ENCODE results near the gene SAPCD1. TPM values are rescaled to one million over a fixed set of nuclear protein-coding genes. Genes with fewer than 3 reads are reported as not detected.

Gene SAPCD1
- total and polyA plus RNA-seq, 2 donors (not counting 3 experiments of a cell fraction or from before 2014, with no cell fraction given), result 1.6 to 11.7 TPM

GRCh38 chr6:31764198-31764597 lies 1.7 kb downstream of the SAPCD1 start:
- Histone ChIP-seq H3K4me3 (replicated peaks in 1 of 3; ENCODE audit: insufficient read depth in 1 of 3, low read depth in 1 of 3, low read length in 3 of 3) (no peak overlapping the region), H3K9me3 (replicated peaks; ENCODE audit: control insufficient read depth, insufficient read depth, low read length) (no peaks in the 10 kb centered on the region), H3K36me3 (ENCODE audit: control insufficient read depth in 2 of 2, extremely low read depth in 1 of 2, insufficient read depth in 2 of 2, low read length in 2 of 2) (peaks cover 2% of the 10 kb centered on the region in 2 experiments), H3K79me2 (ENCODE audit: control insufficient read depth, insufficient read depth, low read length) (no peaks in the 10 kb centered on the region), H3K9me1 (replicated peaks; ENCODE audit: control insufficient read depth, extremely low read depth, insufficient read depth, low read length) (no peaks in the 10 kb centered on the region), H4K20me1 (replicated peaks; ENCODE audit: control insufficient read depth, extremely low read depth, insufficient read depth, low read length) (no peaks in the 10 kb centered on the region), H3K27me3 (ENCODE audit: control insufficient read depth in 2 of 2, insufficient read depth in 2 of 2, low read length in 2 of 2) (no peaks in the 10 kb centered on the region), H3K4me1 (ENCODE audit: control insufficient read depth, extremely low read depth, insufficient read depth, low read length) (no peaks in the 10 kb centered on the region), H2AFZ (ENCODE audit: low read depth, low read length) (no peak overlapping the region), H3K27ac (ENCODE audit: insufficient read depth, low read depth, low read length) (no peak overlapping the region), H3K9ac (replicated peaks; ENCODE audit: extremely low read depth, insufficient read depth, low read length) (no peak overlapping the region), H3K4me2 (ENCODE audit: insufficient read depth, low read length) (no peak overlapping the region)
- no TSS peak for BruUV-seq (replicated peaks)
- FAIRE-seq, result no peak
- ChIA-PET POLR2A (no interaction called here), CTCF (interaction anchor here (0.5 to 1.1 kb wide), 3 partner anchors 27 to 34 kb away, joined by 3 read pairs; no protein-coding TSS in a partner anchor)
- no peak for DNase-seq (ENCODE audit: low read depth, low spot score)
- intact Hi-C loops (cut with micrococcal nuclease) (no loop called here), dilution Hi-C loops (cut with MboI; ENCODE audit: extremely low pct_ligation_motif_present, low sequenced_read_pairs) (no loop called here)
- no peak for TF ChIP-seq FOS (IDR thresholded peaks at IDR 0.05; ENCODE audit: borderline replicate concordance, insufficient read depth, low read length)
- TF ChIP-seq POLR2AphosphoS5 (IDR thresholded peaks at IDR 0.05; ENCODE audit: insufficient read depth, low read depth, low read length), result no peak
- TF ChIP-seq POLR2A (IDR thresholded peaks at IDR 0.05; ENCODE audit: low read depth, low read length), result no peak
- no peak for TF ChIP-seq EZH2 (IDR thresholded peaks at IDR 0.05; ENCODE audit: borderline replicate concordance, low read depth, low read length, severe bottlenecking)
- TF ChIP-seq GATA2 (IDR thresholded peaks at IDR 0.05; ENCODE audit: insufficient read depth, insufficient read length, low read depth, low read length), result no peak
- no peak for TF ChIP-seq MYC (IDR thresholded peaks at IDR 0.05; ENCODE audit: low read depth, low read length)
- TF ChIP-seq JUN (IDR thresholded peaks at IDR 0.05; ENCODE audit: borderline replicate concordance, insufficient read depth, insufficient read length, low read depth), result no peak

GRCh38 chr6:31765559-31765909 lies 3.1 kb downstream of the SAPCD1 start:
- H3K36me3 ChIP-seq (ENCODE audit: control insufficient read depth in 2 of 2, extremely low read depth in 1 of 2, insufficient read depth in 2 of 2, low read length in 2 of 2), result no peaks in the 10 kb centered on the region
- no peak overlapping the region for H3K4me3 ChIP-seq (replicated peaks in 1 of 3; ENCODE audit: insufficient read depth in 1 of 3, low read depth in 1 of 3, low read length in 3 of 3)
- no peaks in the 10 kb centered on the region for H3K4me1 ChIP-seq (ENCODE audit: control insufficient read depth, extremely low read depth, insufficient read depth, low read length)
- DNase-seq (ENCODE audit: low read depth, low spot score) (no peak), FAIRE-seq (no peak)
- no peaks in the 10 kb centered on the region for H3K27me3 ChIP-seq (ENCODE audit: control insufficient read depth in 2 of 2, insufficient read depth in 2 of 2, low read length in 2 of 2)
- H3K9me3 ChIP-seq (replicated peaks; ENCODE audit: control insufficient read depth, insufficient read depth, low read length), result no peaks in the 10 kb centered on the region
- no peak overlapping the region for H3K27ac ChIP-seq (ENCODE audit: insufficient read depth, low read depth, low read length)
- no peak for TF ChIP-seq GATA2 (IDR thresholded peaks at IDR 0.05; ENCODE audit: insufficient read depth, insufficient read length, low read depth, low read length)
- TF ChIP-seq POLR2AphosphoS5 (IDR thresholded peaks at IDR 0.05; ENCODE audit: insufficient read depth, low read depth, low read length), result no peak
- no peak for TF ChIP-seq POLR2A (IDR thresholded peaks at IDR 0.05; ENCODE audit: low read depth, low read length)
- TF ChIP-seq EZH2 (IDR thresholded peaks at IDR 0.05; ENCODE audit: borderline replicate concordance, low read depth, low read length, severe bottlenecking), result no peak
- no peak for TF ChIP-seq MAX (IDR thresholded peaks at IDR 0.05; ENCODE audit: insufficient read depth, insufficient read length)
- no peak for TF ChIP-seq FOS (IDR thresholded peaks at IDR 0.05; ENCODE audit: borderline replicate concordance, insufficient read depth, low read length)
- TF ChIP-seq JUN (IDR thresholded peaks at IDR 0.05; ENCODE audit: borderline replicate concordance, insufficient read depth, insufficient read length, low read depth), result no peak
- no peak for TF ChIP-seq CTCF (IDR thresholded peaks at IDR 0.05; ENCODE audit: extremely low read depth in 1 of 2, insufficient read depth in 1 of 2, low read depth in 1 of 2, low read length in 2 of 2)
- TF ChIP-seq MYC (IDR thresholded peaks at IDR 0.05; ENCODE audit: low read depth, low read length), result no peak
- no peaks in the 10 kb centered on the region for H4K20me1 ChIP-seq (replicated peaks; ENCODE audit: control insufficient read depth, extremely low read depth, insufficient read depth, low read length)
- no TSS peak for BruUV-seq (replicated peaks)
- dilution Hi-C loops (cut with MboI; ENCODE audit: extremely low pct_ligation_motif_present, low sequenced_read_pairs), result no loop called here
- no peak overlapping the region for H2AFZ ChIP-seq (ENCODE audit: low read depth, low read length)
- H3K9ac ChIP-seq (replicated peaks; ENCODE audit: extremely low read depth, insufficient read depth, low read length), result no peak overlapping the region
- H3K79me2 ChIP-seq (ENCODE audit: control insufficient read depth, insufficient read depth, low read length), result no peaks in the 10 kb centered on the region
- intact Hi-C loops (cut with micrococcal nuclease), result no loop called here
- H3K9me1 ChIP-seq (replicated peaks; ENCODE audit: control insufficient read depth, extremely low read depth, insufficient read depth, low read length), result no peaks in the 10 kb centered on the region
- POLR2A ChIA-PET, result interaction anchor here (0.8 kb wide), 1 partner anchor 36 kb away, joined by 3 read pairs; no protein-coding TSS in a partner anchor
- CTCF ChIA-PET, result interaction anchor here (1.0 to 1.7 kb wide), 3 partner anchors 9 to 36 kb away, joined by 3 to 6 read pairs (median 3); no protein-coding TSS in a partner anchor
- no peak overlapping the region for H3K4me2 ChIP-seq (ENCODE audit: insufficient read depth, low read length)

All from endothelial cell of umbilical vein (primary cell).